Kidney glomerular epithelial cell (primary cell): ENCODE measurements around the gene SLC10A1.
"Not testable (repeated sequence)": the region's sequence is repeated elsewhere in the genome, so short reads cannot be mapped to it uniquely, and the experiment has no call there.

Experiments
- DNase-seq: peaks from one replicate; lab custom pipeline; 2025; lab: John Stamatoyannopoulos, UW

SLC10A1 gene

GRCh38 chr14:69796797-69797500, at the start of gene SLC10A1:
Gene SLC10A1, minus strand, starts transcription at chr14:69797241. Its CDS starts 86 bp downstream, at chr14:69797155.
- DNase-seq: no peak

DNA sequence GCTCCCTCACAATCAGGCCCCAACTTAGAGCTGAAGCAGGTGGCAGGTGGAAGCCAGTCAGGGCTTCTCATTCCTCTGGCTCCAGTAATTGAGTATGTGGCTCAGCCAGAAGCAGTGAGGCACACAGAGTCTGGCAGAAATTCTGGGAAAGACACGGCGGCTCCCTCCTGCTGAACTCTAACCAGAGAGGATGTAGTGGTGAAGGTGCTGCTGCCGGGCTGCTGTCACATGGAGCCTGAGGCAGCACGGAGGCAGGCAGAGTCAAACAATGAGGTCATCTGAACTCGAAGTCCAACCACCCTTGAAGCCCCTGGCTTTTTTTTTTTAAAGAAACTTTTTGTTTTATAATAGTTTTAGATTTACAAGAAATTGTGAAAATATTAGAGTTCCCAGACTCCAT, 48.7 kb upstream of the SLC10A1 start:
- DNase-seq: peak; percentile 30

DNA sequence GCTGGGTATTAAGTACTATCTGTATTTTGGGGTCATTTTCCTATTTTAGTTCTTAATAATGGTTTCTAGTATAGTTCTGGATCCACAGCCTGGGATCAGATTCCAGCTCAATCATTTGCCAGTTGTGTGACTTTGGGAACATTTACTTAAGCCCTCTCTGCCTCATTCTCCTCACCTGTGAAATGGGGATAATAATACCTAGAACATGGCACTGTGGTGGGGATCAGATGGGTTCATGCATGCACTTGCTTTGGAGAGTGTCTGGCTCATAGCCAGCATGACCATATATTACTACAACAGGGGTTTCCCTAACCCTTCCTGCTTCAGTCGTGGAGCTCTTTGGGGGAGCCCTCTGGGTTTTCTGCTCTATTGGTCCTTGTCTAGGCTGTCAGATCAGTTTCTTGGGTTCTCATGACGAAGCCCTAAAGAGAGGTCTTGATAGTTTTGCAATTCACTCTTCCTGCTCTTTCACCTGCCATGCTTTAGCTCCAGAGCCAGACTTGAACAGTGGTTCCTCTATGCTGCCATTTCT, 48.1 kb upstream of the SLC10A1 start:
- no peak for DNase-seq

GRCh38 chr14:69844171-69844570, 47.1 kb upstream of the SLC10A1 start:
- DNase-seq: no peak

- DNase-seq: no peak
Observed at GRCh38 chr14:69842686-69843420, 45.8 kb upstream of the SLC10A1 start.

DNA sequence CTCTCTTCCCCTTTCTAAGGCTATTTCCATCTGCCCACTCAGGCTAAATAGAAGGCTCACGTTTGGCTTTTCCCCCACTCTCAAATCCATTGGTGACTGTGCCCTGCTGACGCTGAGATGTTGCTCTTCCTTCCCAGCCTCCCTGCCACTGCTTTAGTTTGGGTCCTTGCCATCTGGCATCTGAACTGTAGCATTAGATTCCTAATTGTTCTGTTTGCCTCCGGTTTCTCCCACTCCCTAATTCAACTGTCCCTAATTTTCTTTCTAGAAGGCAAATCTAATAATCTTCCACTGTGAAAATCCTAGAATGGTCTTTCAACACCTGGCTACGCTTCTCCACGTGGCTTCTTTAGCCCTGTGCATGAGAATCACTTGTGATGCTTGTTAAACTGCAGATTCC, 44.6 kb upstream of the SLC10A1 start:
- DNase-seq: no peak

GRCh38 chr14:69839661-69840060, 42.6 kb upstream of the SLC10A1 start:
- no peak for DNase-seq

DNA sequence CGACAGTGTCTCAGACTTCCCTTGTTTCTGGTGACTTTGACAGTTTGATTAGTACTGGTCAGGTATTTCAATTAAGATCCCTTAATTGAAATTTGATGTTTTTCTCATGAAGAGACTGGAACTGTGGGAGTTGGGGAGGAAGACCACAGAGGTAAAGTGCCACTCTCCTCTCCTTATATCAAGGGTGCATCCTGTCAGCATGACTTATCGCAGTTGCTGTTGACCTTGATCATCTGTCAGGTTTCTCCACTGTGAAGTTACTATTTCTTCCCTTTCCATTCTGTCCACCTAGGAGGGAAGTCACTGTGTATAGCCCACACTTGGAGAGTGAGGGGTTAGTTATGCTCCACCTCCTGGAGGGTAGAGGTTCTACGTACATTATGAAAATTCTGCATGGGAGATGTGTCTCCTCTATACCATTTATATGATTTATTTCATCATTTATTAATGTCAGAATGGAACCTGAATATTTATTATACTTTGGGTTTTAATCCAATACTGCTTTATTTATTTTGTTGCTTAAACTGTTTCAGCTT, 41.9 kb upstream of the SLC10A1 start:
- no peak for DNase-seq

GRCh38 chr14:69828879-69829278, 31.8 kb upstream of the SLC10A1 start:
- no peak for DNase-seq

DNA sequence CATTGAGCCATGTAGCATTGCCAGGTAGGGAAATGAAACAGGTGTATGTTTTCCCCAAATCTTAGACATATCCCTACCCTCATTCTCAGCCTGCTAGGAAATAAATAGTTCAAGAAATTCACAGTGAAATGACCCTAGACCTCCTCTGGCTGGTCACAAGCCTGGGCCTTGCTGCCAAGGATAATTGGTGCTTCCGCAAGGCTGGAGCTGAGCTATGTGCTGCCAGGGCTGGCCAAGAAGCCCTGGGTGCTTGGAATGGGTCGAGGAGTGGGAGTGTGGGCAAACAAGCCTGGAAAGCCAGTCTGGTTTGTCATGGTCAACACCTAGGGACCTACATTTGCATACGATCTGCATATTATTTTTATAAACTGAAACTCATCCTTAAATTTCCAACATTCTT, 31.3 kb upstream of the SLC10A1 start:
- DNase-seq: no peak

DNA sequence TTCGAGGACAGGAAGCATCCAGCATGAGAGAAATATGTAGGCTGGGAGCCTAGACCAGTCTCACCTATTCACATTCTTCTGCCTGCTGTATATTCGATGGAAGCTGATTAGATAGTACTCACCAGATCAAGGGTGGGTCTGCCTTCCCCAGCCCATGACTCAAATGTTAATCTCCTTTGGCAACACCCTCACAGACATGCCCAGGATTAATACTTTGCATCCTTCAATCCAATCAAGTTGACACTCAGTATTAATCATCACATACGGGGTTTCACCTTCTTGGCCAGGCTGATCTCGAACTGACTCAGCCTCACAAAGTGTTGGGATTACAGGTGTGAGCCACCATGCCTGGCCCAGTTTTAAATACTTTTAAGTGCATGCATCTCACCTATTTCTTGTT, 30.5 kb upstream of the SLC10A1 start:
- DNase-seq: no peak

DNA sequence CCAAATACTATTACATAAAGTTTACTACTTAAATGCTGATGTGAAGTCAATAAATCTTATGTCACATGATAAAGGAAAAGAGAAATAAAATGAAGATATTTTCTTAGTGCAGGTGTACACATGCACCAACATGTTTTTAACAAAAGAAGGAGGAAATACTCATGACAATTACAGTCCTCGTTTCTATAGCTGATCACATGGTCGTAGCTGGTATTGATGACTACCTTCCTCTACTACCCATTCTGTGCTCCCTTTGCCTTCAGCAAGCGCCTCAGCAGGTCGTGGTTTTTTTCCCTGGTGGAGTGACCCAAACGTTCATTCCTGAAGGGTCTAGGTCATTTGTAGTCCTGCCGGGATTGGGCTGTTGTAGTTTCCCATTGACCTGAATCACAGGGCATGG, 25.4 kb upstream of the SLC10A1 start:
- DNase-seq: no peak

DNA sequence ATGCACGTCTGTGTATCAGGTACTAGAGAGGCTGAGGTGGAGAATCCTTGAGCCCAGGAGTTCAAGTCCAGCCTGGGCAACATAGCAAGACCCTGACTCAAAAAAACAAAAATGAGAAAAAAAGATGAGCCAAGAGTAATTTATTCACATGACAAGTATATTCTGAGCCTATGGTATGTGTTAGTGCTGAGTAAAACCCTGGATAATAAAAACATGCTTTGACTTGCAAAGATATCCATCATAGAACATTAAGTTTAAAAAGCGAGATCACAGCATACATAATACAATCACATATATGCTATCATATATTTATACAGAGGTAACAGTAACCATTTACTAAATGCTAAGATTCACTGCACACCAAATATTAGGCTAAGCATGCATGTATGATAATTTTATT, 23.9 kb upstream of the SLC10A1 start:
- no peak for DNase-seq

DNA sequence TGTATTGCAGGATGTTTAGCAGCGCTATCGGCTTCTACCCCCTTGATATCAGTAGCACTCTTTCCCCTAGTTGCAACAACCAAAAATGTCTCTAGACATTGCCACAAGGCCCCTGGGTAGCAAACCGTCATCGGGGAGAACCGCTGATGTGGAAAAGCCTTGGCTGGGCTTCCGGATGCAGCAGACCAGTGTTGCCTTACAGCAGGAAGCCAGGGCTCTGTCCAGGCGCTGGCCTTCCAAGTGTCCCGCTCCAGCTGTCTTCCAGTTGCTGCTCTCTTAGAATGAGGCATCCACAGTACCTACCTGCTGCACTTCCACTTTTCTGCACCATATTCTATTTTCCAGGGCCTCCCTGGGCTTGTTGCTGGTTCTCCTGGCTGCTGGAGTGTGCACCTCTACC, 22.6 kb upstream of the SLC10A1 start:
- no peak for DNase-seq

- DNase-seq: peak; percentile 35
Observed at GRCh38 chr14:69818758-69819191, 21.7 kb upstream of the SLC10A1 start.

DNA sequence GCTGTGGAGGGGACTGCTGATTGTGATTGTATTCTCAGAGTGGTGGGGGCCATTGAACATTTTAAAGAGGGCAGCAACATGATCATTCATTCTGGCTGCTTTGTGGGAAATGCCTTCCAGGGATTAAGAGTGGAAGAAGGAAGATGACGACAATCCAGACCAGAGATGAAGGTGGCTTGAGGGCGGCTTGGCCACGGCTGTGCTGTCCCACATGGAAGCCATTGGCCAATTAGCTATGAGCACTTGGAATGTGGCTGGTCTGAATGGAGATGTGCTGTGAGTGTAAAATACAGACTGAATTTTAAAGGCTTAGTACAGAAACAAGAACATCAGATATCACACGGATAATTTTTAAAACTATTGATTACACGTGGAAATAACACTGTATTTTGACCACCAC, 19.2 kb upstream of the SLC10A1 start:
- no peak for DNase-seq

DNA sequence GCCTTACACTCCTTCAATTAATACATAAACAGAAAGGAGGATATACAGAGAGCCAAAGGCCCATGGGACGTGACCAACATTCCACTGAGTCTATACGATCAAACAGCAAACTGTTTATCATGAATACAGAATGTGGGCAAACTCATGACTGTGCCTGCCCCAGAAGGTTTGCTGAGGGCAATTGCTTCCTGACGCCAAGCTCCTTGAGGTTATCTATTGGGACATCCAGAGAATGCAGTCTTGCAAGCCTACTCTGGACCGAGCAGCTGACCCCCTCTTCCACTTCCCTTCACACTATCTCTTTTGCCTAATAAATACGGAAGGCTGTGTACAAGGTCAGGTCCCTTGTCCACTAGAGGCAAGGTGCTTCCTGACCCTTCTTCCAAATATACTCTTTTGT, 18.5 kb upstream of the SLC10A1 start:
- DNase-seq: no peak

DNA sequence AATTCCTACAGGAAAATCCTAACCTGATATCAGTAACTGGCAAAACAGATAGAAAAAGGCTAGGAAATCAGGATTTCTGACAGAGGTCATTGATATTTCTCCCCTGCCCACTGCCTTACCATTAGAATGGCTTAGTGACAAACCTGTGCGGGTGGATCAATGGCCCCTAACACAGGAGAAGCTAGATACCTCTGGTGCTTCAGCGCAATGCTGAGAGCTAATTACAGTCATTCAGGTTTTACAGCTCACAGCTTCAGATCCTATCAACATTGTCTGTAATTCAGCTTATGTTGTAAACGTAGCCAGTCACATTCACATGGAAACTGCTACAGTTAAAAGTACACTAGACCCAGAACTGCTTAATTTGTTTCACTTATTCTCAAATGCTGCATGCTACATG, 17.4 kb upstream of the SLC10A1 start:
- DNase-seq: no peak

DNA sequence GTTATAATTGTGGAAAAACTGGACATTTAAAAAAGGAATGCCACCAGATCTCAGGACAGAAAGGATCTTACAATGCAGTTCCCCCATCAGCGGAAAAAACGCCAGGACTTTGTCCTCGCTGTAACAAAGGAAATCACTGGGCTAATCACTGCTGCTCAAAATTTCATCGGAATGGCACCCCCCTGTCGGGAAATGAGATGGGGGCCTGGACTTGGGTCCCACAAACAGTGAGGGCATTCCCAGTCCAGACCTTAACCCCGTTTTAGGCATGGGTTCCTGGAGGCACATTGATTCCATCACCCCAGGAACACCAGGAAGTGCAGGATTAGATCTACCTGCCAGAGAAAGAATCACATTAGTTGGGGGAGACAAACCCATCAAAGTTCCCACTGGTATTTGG, 16.3 kb upstream of the SLC10A1 start:
- DNase-seq: not testable (repeated sequence)

- no peak for DNase-seq
Observed at GRCh38 chr14:69812711-69813110, 15.7 kb upstream of the SLC10A1 start.

DNA sequence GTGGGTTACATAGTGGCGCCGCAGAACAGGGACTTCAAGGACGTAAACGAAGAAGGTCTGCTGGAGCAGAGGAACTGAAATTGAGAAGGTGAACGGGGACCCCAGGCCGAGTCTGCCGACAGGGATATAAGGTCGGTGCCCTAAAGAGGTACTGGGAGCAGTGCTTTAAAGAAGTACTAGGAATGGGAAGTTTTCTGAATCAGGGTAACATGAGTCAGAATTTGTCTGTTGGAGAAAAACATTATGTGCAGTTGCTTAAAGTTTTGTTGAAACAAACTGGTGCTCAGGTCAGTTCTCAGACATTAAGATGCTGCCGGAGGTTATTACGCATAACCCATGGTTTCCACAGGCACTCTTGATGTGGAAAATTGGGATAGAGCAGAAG, 14.8 kb upstream of the SLC10A1 start:
- no peak for DNase-seq

DNA sequence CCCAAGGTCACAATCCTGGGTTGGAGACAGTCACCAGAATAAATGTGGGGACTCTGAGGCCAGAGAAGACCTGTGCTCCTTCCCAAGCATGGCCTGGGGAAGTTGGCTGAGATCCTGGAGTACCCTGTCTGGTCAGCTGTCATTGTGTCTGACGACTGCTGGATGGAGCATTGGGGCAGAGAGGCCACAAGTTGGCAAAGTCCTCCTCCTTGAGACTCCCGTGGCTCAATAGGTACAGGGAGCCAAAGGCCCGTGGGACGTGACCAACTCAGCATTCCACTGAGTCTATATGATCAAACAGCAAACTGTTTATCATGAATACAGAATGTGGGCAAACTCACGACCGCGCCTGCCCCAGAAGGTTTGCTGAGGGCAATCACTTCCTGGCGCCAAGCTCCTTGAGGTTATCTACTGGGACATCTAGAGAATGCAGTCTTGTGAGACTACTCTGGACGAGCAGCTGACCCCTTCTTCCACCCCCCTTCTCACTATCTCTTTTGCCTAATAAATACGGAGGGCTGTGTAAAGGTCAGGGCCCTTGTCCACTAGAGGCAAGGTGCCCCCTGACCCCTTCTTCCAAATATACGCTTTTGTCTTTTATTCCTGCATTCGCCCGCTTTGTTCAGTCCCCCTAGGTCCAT, 14.3 kb upstream of the SLC10A1 start:
- no peak for DNase-seq
